ENCODE results near the gene PTF1A.
"Not testable (repeated sequence)": the region's sequence is repeated elsewhere in the genome, so short reads cannot be mapped to it uniquely, and the experiment has no call there.

PTF1A gene

GRCh38 chr10:23230582-23230981, 38.5 kb downstream of the PTF1A start:
- no peaks in the 10 kb centered on the region for H3F3A ChIP-seq (ENCODE audit: low read depth)
- no peak overlapping the region for H3K9ac ChIP-seq (ENCODE audit: low read depth, low read length, poor library complexity, severe bottlenecking)
- H3K27me3 ChIP-seq (ENCODE audit: insufficient read depth, low read length, poor library complexity, severe bottlenecking), result no peaks in the 10 kb centered on the region
- no peaks in the 10 kb centered on the region for H3K9me2 ChIP-seq (replicated peaks; ENCODE audit: low read depth, low read length)
- no peaks in the 10 kb centered on the region for H3K36me3 ChIP-seq (ENCODE audit: insufficient read depth, low read length)
- H3K4me1 ChIP-seq (ENCODE audit: insufficient read depth, low read length, poor library complexity, severe bottlenecking), result no peaks in the 10 kb centered on the region
- H3K79me2 ChIP-seq (ENCODE audit: insufficient read depth, low read length), result no peaks in the 10 kb centered on the region
- H4K20me1 ChIP-seq (ENCODE audit: insufficient read depth, low read length, poor library complexity, severe bottlenecking), result no peaks in the 10 kb centered on the region
- H3K9me3 ChIP-seq (ENCODE audit: insufficient read depth, low read depth, low read length), result no peaks in the 10 kb centered on the region
- H2AFZ ChIP-seq (ENCODE audit: low read length), result no peak overlapping the region
- TF ChIP-seq CTCF (conservative IDR thresholded peaks at IDR 0.05; ENCODE audit: low read length), result no peak
- no peak for TF ChIP-seq EZH2phosphoT487 (IDR thresholded peaks at IDR 0.05; ENCODE audit: borderline replicate concordance)
- H3K4me2 ChIP-seq (ENCODE audit: low read depth, low read length, poor library complexity, severe bottlenecking), result no peak overlapping the region
- no peak overlapping the region for H3K4me3 ChIP-seq (ENCODE audit: low read length, poor library complexity, severe bottlenecking)

- no peak overlapping the region for H2AFZ ChIP-seq (ENCODE audit: low read length)
- no peaks in the 10 kb centered on the region for H3F3A ChIP-seq (ENCODE audit: low read depth)
- H3K27me3 ChIP-seq (ENCODE audit: insufficient read depth, low read length, poor library complexity, severe bottlenecking), result no peaks in the 10 kb centered on the region
- H3K9ac ChIP-seq (ENCODE audit: low read depth, low read length, poor library complexity, severe bottlenecking), result no peak overlapping the region
- H3K4me2 ChIP-seq (ENCODE audit: low read depth, low read length, poor library complexity, severe bottlenecking), result no peak overlapping the region
- H3K79me2 ChIP-seq (ENCODE audit: insufficient read depth, low read length), result no peaks in the 10 kb centered on the region
- no peaks in the 10 kb centered on the region for H3K4me1 ChIP-seq (ENCODE audit: insufficient read depth, low read length, poor library complexity, severe bottlenecking)
- H4K20me1 ChIP-seq (ENCODE audit: insufficient read depth, low read length, poor library complexity, severe bottlenecking), result no peaks in the 10 kb centered on the region
- no peaks in the 10 kb centered on the region for H3K9me3 ChIP-seq (ENCODE audit: insufficient read depth, low read depth, low read length)
- H3K9me2 ChIP-seq (replicated peaks; ENCODE audit: low read depth, low read length), result no peaks in the 10 kb centered on the region
- no peak for TF ChIP-seq CTCF (conservative IDR thresholded peaks at IDR 0.05; ENCODE audit: low read length)
- no peak for TF ChIP-seq EZH2phosphoT487 (IDR thresholded peaks at IDR 0.05; ENCODE audit: borderline replicate concordance)
- H3K4me3 ChIP-seq (ENCODE audit: low read length, poor library complexity, severe bottlenecking), result no peak overlapping the region
- H3K36me3 ChIP-seq (ENCODE audit: insufficient read depth, low read length), result no peaks in the 10 kb centered on the region
Observed at GRCh38 chr10:23238015-23238414, 45.9 kb downstream of the PTF1A start.

GRCh38 chr10:23241779-23242178, 49.7 kb downstream of the PTF1A start:
- not testable (repeated sequence) for H3K4me2 ChIP-seq (ENCODE audit: low read depth, low read length, poor library complexity, severe bottlenecking); H2AFZ ChIP-seq (ENCODE audit: low read length); H3K9ac ChIP-seq (ENCODE audit: low read depth, low read length, poor library complexity, severe bottlenecking); H3K9me3 ChIP-seq (ENCODE audit: insufficient read depth, low read depth, low read length); H3K27me3 ChIP-seq (ENCODE audit: insufficient read depth, low read length, poor library complexity, severe bottlenecking); H4K20me1 ChIP-seq (ENCODE audit: insufficient read depth, low read length, poor library complexity, severe bottlenecking); H3K4me1 ChIP-seq (ENCODE audit: insufficient read depth, low read length, poor library complexity, severe bottlenecking); H3K79me2 ChIP-seq (ENCODE audit: insufficient read depth, low read length); H3K4me3 ChIP-seq (ENCODE audit: low read length, poor library complexity, severe bottlenecking); H3F3A ChIP-seq (ENCODE audit: low read depth); H3K9me2 ChIP-seq (replicated peaks; ENCODE audit: low read depth, low read length); H3K36me3 ChIP-seq (ENCODE audit: insufficient read depth, low read length)
